IPS-18c (cell line): ENCODE data around the gene TTC9.
A peak's percentile ranks its signal among the peaks of the same experiment; 100 is the strongest.
"Not testable (repeated sequence)": the region's sequence is repeated elsewhere in the genome, so short reads cannot be mapped to it uniquely, and the experiment has no call there.

Source experiments
- H3K4me3 ChIP-seq: 2 replicates; pipeline ENCODE4 v1.7.0; 2013; ENCODE audit warnings: low read depth, mild to moderate bottlenecking, low read length, moderate library complexity; ENCODE audit not compliant: insufficient read depth
- H3K9me3 ChIP-seq: one replicate; pipeline ENCODE4 v1.6.1; 2013; ENCODE audit warnings: mild to moderate bottlenecking, low read length, moderate library complexity; ENCODE audit not compliant: control insufficient read depth, insufficient read depth

Gene TTC9

GRCh38 chr14:70702161-70702560 lies 60.4 kb downstream of the TTC9 start:
- H3K9me3 ChIP-seq: no peaks in the 10 kb centered on the region
- H3K4me3 ChIP-seq: no peak overlapping the region

GRCh38 chr14:70703621-70704168 lies 62.0 kb downstream of the TTC9 start:
- H3K9me3 ChIP-seq, H3K4me3 ChIP-seq: not testable (repeated sequence)

GRCh38 chr14:70704960-70705359 lies 63.2 kb downstream of the TTC9 start:
- Histone ChIP-seq H3K9me3 (no peaks in the 10 kb centered on the region), H3K4me3 (no peak overlapping the region)

- Histone ChIP-seq H3K9me3 (no peaks in the 10 kb centered on the region), H3K4me3 (peak overlapping the region; percentile 15; the same call in 1 of the 2 replicates)
These were observed 64.5 kb downstream of the TTC9 start for GRCh38 chr14:70706177-70706576.

- no peaks in the 10 kb centered on the region for H3K9me3 ChIP-seq
- no peak overlapping the region; the same call in 1 of the 2 replicates for H3K4me3 ChIP-seq
These were observed 65.7 kb downstream of the TTC9 start for GRCh38 chr14:70707138-70708038.

- no peaks in the 10 kb centered on the region for H3K9me3 ChIP-seq
- no peak overlapping the region for H3K4me3 ChIP-seq
These were observed 67.2 kb downstream of the TTC9 start for GRCh38 chr14:70708717-70709570.

GRCh38 chr14:70709726-70710382 lies 68.1 kb downstream of the TTC9 start:
- Histone ChIP-seq H3K4me3 (no peak overlapping the region), H3K9me3 (no peaks in the 10 kb centered on the region)

GRCh38 chr14:70711451-70711850 lies 69.7 kb downstream of the TTC9 start:
- H3K4me3 ChIP-seq: no peak overlapping the region

GRCh38 chr14:70713096-70713495 lies 71.4 kb downstream of the TTC9 start:
- Histone ChIP-seq H3K4me3 (no peak overlapping the region), H3K9me3 (no peaks in the 10 kb centered on the region)

More at GRCh38 chr14:70711451-70711850, 69.7 kb downstream of the TTC9 start:
- no peaks in the 10 kb centered on the region for H3K9me3 ChIP-seq

GRCh38 chr14:70713511-70713916 lies 71.8 kb downstream of the TTC9 start:
- Histone ChIP-seq H3K9me3 (no peaks in the 10 kb centered on the region), H3K4me3 (no peak overlapping the region)

- H3K9me3 ChIP-seq: no peaks in the 10 kb centered on the region
- H3K4me3 ChIP-seq: no peak overlapping the region
These were observed 72.4 kb downstream of the TTC9 start for GRCh38 chr14:70714055-70714550.

GRCh38 chr14:70716483-70716882 lies 74.8 kb downstream of the TTC9 start:
- Histone ChIP-seq H3K9me3 (no peaks in the 10 kb centered on the region), H3K4me3 (no peak overlapping the region)

GRCh38 chr14:70716958-70717357 lies 75.2 kb downstream of the TTC9 start:
- Histone ChIP-seq H3K9me3 (no peaks in the 10 kb centered on the region), H3K4me3 (no peak overlapping the region)

- Histone ChIP-seq H3K4me3 (no peak overlapping the region), H3K9me3 (no peaks in the 10 kb centered on the region)
These were observed 76.8 kb downstream of the TTC9 start for GRCh38 chr14:70718383-70719118.

GRCh38 chr14:70721542-70721941 lies 79.8 kb downstream of the TTC9 start:
- no peaks in the 10 kb centered on the region for H3K9me3 ChIP-seq
- no peak overlapping the region for H3K4me3 ChIP-seq

- H3K4me3 ChIP-seq: no peak overlapping the region
- no peaks in the 10 kb centered on the region for H3K9me3 ChIP-seq
These were observed 80.7 kb downstream of the TTC9 start for GRCh38 chr14:70722418-70722817.
